Activated CD4-positive, alpha-beta T cell treated with anti-CD3 and anti-CD28 coated beads, Interleukin-2, amount 50 U/mL, for 24 hours (primary cell): Measurements from ENCODE around the gene GLB1L2.

Experiments used
- DNase-seq, 2 donors: peaks; one replicate each; pipeline ENCODE4 v3.0.0-alpha.2; 2020; ENCODE audit warnings: low read depth in 1 of 2, low spot score in 1 of 2

GLB1L2 gene

DNA sequence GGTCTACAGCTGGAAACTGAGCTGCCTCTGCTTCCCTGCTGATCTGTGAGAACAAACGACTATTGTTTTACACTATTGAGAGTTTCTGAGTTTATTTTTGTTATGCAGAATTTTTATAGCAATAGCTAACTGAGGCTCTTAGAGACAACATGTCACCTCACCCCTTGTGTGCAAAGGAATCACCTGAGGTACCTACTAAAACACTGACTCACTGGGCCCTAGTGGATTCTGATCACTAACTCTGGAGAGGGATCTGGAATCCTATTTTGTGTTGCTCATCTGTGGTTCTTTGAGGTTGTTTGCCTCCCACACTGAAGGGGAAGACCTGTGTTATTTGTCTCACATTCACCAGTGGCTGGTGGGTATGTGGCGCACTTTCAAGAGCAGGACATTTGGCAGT is 93.6 kb downstream of the GLB1L2 start:
- no peak for DNase-seq
